ENCODE data around the gene PPARG.

- no peak for TF ChIP-seq ZNF263 (CRISPR knock-in tag; IDR thresholded peaks at IDR 0.05; ENCODE audit: low read depth)
- no peak for TF ChIP-seq CREB1 (CRISPR knock-in tag; IDR thresholded peaks at IDR 0.05)
- TF ChIP-seq, protein P1, sequence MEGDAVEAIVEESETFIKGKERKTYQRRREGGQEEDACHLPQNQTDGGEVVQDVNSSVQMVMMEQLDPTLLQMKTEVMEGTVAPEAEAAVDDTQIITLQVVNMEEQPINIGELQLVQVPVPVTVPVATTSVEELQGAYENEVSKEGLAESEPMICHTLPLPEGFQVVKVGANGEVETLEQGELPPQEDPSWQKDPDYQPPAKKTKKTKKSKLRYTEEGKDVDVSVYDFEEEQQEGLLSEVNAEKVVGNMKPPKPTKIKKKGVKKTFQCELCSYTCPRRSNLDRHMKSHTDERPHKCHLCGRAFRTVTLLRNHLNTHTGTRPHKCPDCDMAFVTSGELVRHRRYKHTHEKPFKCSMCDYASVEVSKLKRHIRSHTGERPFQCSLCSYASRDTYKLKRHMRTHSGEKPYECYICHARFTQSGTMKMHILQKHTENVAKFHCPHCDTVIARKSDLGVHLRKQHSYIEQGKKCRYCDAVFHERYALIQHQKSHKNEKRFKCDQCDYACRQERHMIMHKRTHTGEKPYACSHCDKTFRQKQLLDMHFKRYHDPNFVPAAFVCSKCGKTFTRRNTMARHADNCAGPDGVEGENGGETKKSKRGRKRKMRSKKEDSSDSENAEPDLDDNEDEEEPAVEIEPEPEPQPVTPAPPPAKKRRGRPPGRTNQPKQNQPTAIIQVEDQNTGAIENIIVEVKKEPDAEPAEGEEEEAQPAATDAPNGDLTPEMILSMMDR (IDR thresholded peaks at IDR 0.05) = no peak
- TF ChIP-seq MAX (CRISPR knock-in tag; IDR thresholded peaks at IDR 0.05) = no peak
- no peak for TF ChIP-seq GTF2I (CRISPR knock-in tag; conservative IDR thresholded peaks at IDR 0.05)
- no peak for TF ChIP-seq MLX (CRISPR knock-in tag; IDR thresholded peaks at IDR 0.05)
- no peak for TF ChIP-seq USF1 (CRISPR knock-in tag; IDR thresholded peaks at IDR 0.05)
- TF ChIP-seq FOXJ3 (CRISPR knock-in tag; IDR thresholded peaks at IDR 0.05; ENCODE audit: borderline replicate concordance) = no peak
- no peak for TF ChIP-seq NR3C1 (CRISPR knock-in tag; conservative IDR thresholded peaks at IDR 0.05; ENCODE audit: low read depth)
Observed at GRCh38 chr3:12347301-12347700, 58.4 kb downstream of the PPARG start.
